HCT116 (cell line): ENCODE results near the gene EHMT1. TPM values are rescaled to one million over a fixed set of nuclear protein-coding genes. Genes with fewer than 3 reads are reported as not detected.

ENCODE experiments used
- ATAC-seq: fragments of 200-7000 bp; cut with Tn5 transposase; 2 replicates; pipeline ENCODE4 v1.9.1; 2020; ENCODE audit warnings: mild to moderate bottlenecking, moderate library complexity
- BruUV-seq: library from RNA; stranded (reverse); fragments of 400-500 nt; replicated peaks from 2 replicates; lab custom pipeline; 2021; lab: Mats Ljungman, UMichigan
- CTCF ChIA-PET: fragments of 300-600 bp; sonication (Branson Sonifier 250); formaldehyde crosslinking; loops from one replicate; lab custom pipeline; 2021; ENCODE audit warnings: antibody characterized with exemption; lab: Charles Lee
- POLR2A ChIA-PET: fragments of 300-600, 350-600 bp; sonication (Branson Sonifier 250); formaldehyde crosslinking; loops from one replicate; lab custom pipeline; 2021; ENCODE audit warnings: antibody characterized with exemption; lab: Charles Lee
- RAD21 ChIA-PET, 2 experiments: fragments of 300-600 bp; sonication (Branson Sonifier 250); formaldehyde crosslinking; loops; one replicate each; lab custom pipeline; 2023; ENCODE audit warnings: low total read pairs in 2 of 2; ENCODE audit not compliant: uncharacterized antibody in 2 of 2, unreplicated experiment in 2 of 2, low non-redundant PET in 1 of 2; lab: Charles Lee
- DNase-seq: peaks from one replicate; pipeline ENCODE4 v3.0.0-alpha.2; 2010; ENCODE audit warnings: low read depth, low spot score
- H2AFZ ChIP-seq: fragments of 200-600 bp; shearing (Covaris generic), sonication (generic); 2 replicates; pipeline ENCODE4 v1.6.1; 2017; ENCODE audit warnings: low read depth, mixed run types, mixed read lengths, antibody characterized with exemption, low read length; ENCODE audit not compliant: poor library complexity, severe bottlenecking
- H3K27ac ChIP-seq: 2 replicates; pipeline ENCODE4 v1.5.1; 2012; ENCODE audit warnings: low read depth, low read length
- H3K27me3 ChIP-seq: fragments of 200-600 bp; sonication (generic); 2 replicates; pipeline ENCODE4 v1.6.1; 2016; ENCODE audit warnings: mixed run types, low read length, mixed read lengths; ENCODE audit not compliant: insufficient read depth
- H3K36me3 ChIP-seq, 2 experiments: fragments of 200-500 bp in 1 of 2; fragments of 200-600 bp in 1 of 2; sonication (Bioruptor generic) in 1 of 2; sonication (generic) in 1 of 2; 2 replicates each; pipeline versions ENCODE4 v1.5.1 to v1.6.1; 2014 to 2016; ENCODE audit warnings: low read length in 2 of 2, inconsistent platforms in 1 of 2, mixed read lengths in 1 of 2, mixed run types in 1 of 2; ENCODE audit not compliant: insufficient read depth in 2 of 2, control insufficient read depth in 1 of 2
- H3K4me1 ChIP-seq, 2 experiments: fragments of 200-600 bp in 1 of 2; sonication (generic) in 1 of 2; 2 replicates each; pipeline versions ENCODE4 v1.5.1 to v1.6.1; 2012 to 2017; ENCODE audit warnings: low read length in 2 of 2, inconsistent platforms in 1 of 2, mild to moderate bottlenecking in 1 of 2, mixed read lengths in 1 of 2, mixed run types in 1 of 2, moderate library complexity in 1 of 2; ENCODE audit not compliant: insufficient read depth in 2 of 2, control insufficient read depth in 1 of 2
- H3K4me2 ChIP-seq: fragments of 200-600 bp; sonication (generic); 2 replicates; pipeline ENCODE4 v1.6.1; 2017; ENCODE audit warnings: mixed run types, low read length, mixed read lengths
- H3K4me3 ChIP-seq, 2 experiments: fragments of 200-600 bp in 1 of 2; sonication (generic) in 1 of 2; replicated peaks in 1 of 2; 2 replicates each; pipeline ENCODE4 v1.5.1; 2011 to 2016; ENCODE audit warnings: low read length in 2 of 2, control low read depth in 1 of 2, low read depth in 1 of 2, mild to moderate bottlenecking in 1 of 2, mixed read lengths in 1 of 2, mixed run types in 1 of 2
- H3K79me2 ChIP-seq: fragments of 200-600 bp; sonication (generic); 2 replicates; pipeline ENCODE4 v1.6.1; 2017; ENCODE audit warnings: mild to moderate bottlenecking, mixed run types, low read length, moderate library complexity, mixed read lengths; ENCODE audit not compliant: insufficient read depth
- H3K9ac ChIP-seq: fragments of 200-600 bp; sonication (generic); 2 replicates; pipeline ENCODE4 v1.6.1; 2016; ENCODE audit warnings: low read length, mixed read lengths
- H3K9me2 ChIP-seq: fragments of 200-600 bp; sonication (generic), shearing (Covaris generic); 2 replicates; pipeline ENCODE4 v1.6.1; 2017; ENCODE audit warnings: mixed run types, mild to moderate bottlenecking, moderate library complexity; ENCODE audit not compliant: insufficient read depth
- H3K9me3 ChIP-seq, 2 experiments: fragments of 200-500 bp in 1 of 2; fragments of 200-600 bp in 1 of 2; sonication (Bioruptor generic) in 1 of 2; sonication (generic) in 1 of 2; 2 replicates each; pipeline ENCODE4 v1.6.1; 2014 to 2017; ENCODE audit warnings: low read length in 2 of 2, mixed read lengths in 2 of 2, inconsistent platforms in 1 of 2, low read depth in 1 of 2, mild to moderate bottlenecking in 1 of 2, mixed run types in 1 of 2, moderate library complexity in 1 of 2; ENCODE audit not compliant: control insufficient read depth in 1 of 2, insufficient read depth in 1 of 2
- H4K20me1 ChIP-seq: fragments of 200-600 bp; sonication (generic), shearing (Covaris generic); 2 replicates; pipeline ENCODE4 v1.6.1; 2017; ENCODE audit warnings: mixed run types, mild to moderate bottlenecking, moderate library complexity; ENCODE audit not compliant: insufficient read depth
- ATF3 ChIP-seq: IDR thresholded peaks from 2 replicates; pipeline ENCODE4 v1.6.1; 2012
- CBX3 ChIP-seq: IDR thresholded peaks from 2 replicates; pipeline ENCODE4 v1.6.1; 2012; ENCODE audit warnings: low read depth
- CEBPB ChIP-seq: IDR thresholded peaks from 2 replicates; pipeline ENCODE4 v1.6.1; 2012; ENCODE audit warnings: low read depth
- CTCF ChIP-seq, 3 experiments: fragments of 200-600 bp in 1 of 3; sonication (generic) in 1 of 3; IDR thresholded peaks in 2 of 3; conservative IDR thresholded peaks in 1 of 3; 2 replicates each; pipeline ENCODE4 v1.5.1; 2012 to 2017; ENCODE audit warnings: low read depth in 2 of 3, low read length in 2 of 3, antibody characterized with exemption in 1 of 3, borderline replicate concordance in 1 of 3, control low read depth in 1 of 3, mild to moderate bottlenecking in 1 of 3, mixed read lengths in 1 of 3, mixed run types in 1 of 3, moderate library complexity in 1 of 3; ENCODE audit not compliant: insufficient read depth in 1 of 3
- ELF1 ChIP-seq: IDR thresholded peaks from 2 replicates; pipeline ENCODE4 v1.6.1; 2012; ENCODE audit warnings: low read depth, borderline replicate concordance
- EZH2 ChIP-seq: fragments of 200-600 bp; sonication (generic); IDR thresholded peaks from 2 replicates; pipeline ENCODE4 v1.6.1; 2017; ENCODE audit warnings: antibody characterized with exemption, mixed run types
- EZH2phosphoT487 ChIP-seq: fragments of 200-600 bp; IDR thresholded peaks from 2 replicates; pipeline ENCODE4 v1.6.1; 2018; ENCODE audit warnings: antibody characterized with exemption, borderline replicate concordance
- FOSL1 ChIP-seq: IDR thresholded peaks from 2 replicates; pipeline ENCODE4 v1.6.1; 2012; ENCODE audit warnings: low read depth
- JUND ChIP-seq: IDR thresholded peaks from 2 replicates; pipeline ENCODE4 v1.6.1; 2012
- POLR2A ChIP-seq: IDR thresholded peaks from 2 replicates; pipeline ENCODE4 v1.7.0; 2011; ENCODE audit warnings: borderline replicate concordance; ENCODE audit not compliant: insufficient read depth, insufficient read length; ENCODE audit errors: extremely low read depth
- POLR2AphosphoS5 ChIP-seq: IDR thresholded peaks from 2 replicates; pipeline ENCODE4 v1.6.1; 2011; ENCODE audit warnings: mild to moderate bottlenecking, low read depth, low read length, moderate library complexity
- RAD21 ChIP-seq: IDR thresholded peaks from 2 replicates; pipeline ENCODE4 v1.6.1; 2012; ENCODE audit warnings: low read depth, mild to moderate bottlenecking
- REST ChIP-seq: IDR thresholded peaks from 2 replicates; pipeline ENCODE4 v1.6.1; 2012; ENCODE audit warnings: low read depth
- SP1 ChIP-seq: IDR thresholded peaks from 2 replicates; pipeline ENCODE4 v1.6.1; 2012; ENCODE audit warnings: low read depth
- TCF7L2 ChIP-seq: IDR thresholded peaks from 2 replicates; pipeline ENCODE4 v1.7.0; 2011; ENCODE audit warnings: borderline replicate concordance, inconsistent platforms; ENCODE audit not compliant: insufficient read depth, insufficient read length; ENCODE audit errors: extremely low read depth
- YY1 ChIP-seq: IDR thresholded peaks from 2 replicates; pipeline ENCODE4 v1.6.1; 2011; ENCODE audit warnings: low read length, low read depth, moderate library complexity, mild to moderate bottlenecking; ENCODE audit not compliant: insufficient replicate concordance; ENCODE audit errors: extremely low read depth
- ZBTB33 ChIP-seq: IDR thresholded peaks from 2 replicates; pipeline ENCODE4 v1.6.1; 2011; ENCODE audit warnings: mild to moderate bottlenecking, low read length, moderate library complexity; ENCODE audit not compliant: insufficient replicate concordance; ENCODE audit errors: extremely low read depth
- ZFX ChIP-seq: fragments of 450-650 bp; IDR thresholded peaks from 2 replicates; pipeline ENCODE4 v1.6.1; 2017
- ZNF274 ChIP-seq: fragments of 200-500 bp; sonication (Bioruptor generic); IDR thresholded peaks from 2 replicates; pipeline ENCODE4 v1.6.1; 2014; ENCODE audit warnings: mild to moderate bottlenecking, low read depth, low read length, inconsistent platforms
- intact Hi-C: fragments of 100-400 bp; cut with micrococcal nuclease; formaldehyde crosslinking; loops from 2 replicates; pipeline ENCODE4 v1.10.0; 2022
- total RNA-seq: library from RNA; stranded (reverse); gene quantifications from one replicate; pipeline ENCODE4 v1.2.1, GENCODE V29; 2021; ENCODE audit not compliant: unreplicated experiment

Gene EHMT1
- total RNA-seq, 1 experiment from 2014 or later: 86.1 TPM

GRCh38 chr9:137665697-137666512 is 47.1 kb downstream of the EHMT1 start:
- no peaks in the 10 kb centered on the region for H3K9me3 ChIP-seq
- no peaks in the 10 kb centered on the region for H4K20me1 ChIP-seq
- intact Hi-C loops: no loop called here
- peaks cover 96% of the 10 kb centered on the region for H3K79me2 ChIP-seq
- ChIA-PET POLR2A (no interaction called here), RAD21 (no interaction called here), CTCF (no interaction called here)
- H3K4me1 ChIP-seq: no peaks in the 10 kb centered on the region
- no peak for ATAC-seq
- no peaks in the 10 kb centered on the region for H3K9me2 ChIP-seq
- H3K4me2 ChIP-seq: no peak overlapping the region
- BruUV-seq: no TSS peak
- peaks cover 0 to 3% of the 10 kb centered on the region in 2 experiments; a peak in 1 of 4 replicates for H3K36me3 ChIP-seq
- no peak overlapping the region for H3K4me3 ChIP-seq
- no peaks in the 10 kb centered on the region for H3K27me3 ChIP-seq
- H3K27ac ChIP-seq: no peak overlapping the region
- no peak overlapping the region for H3K9ac ChIP-seq
- no peak overlapping the region for H2AFZ ChIP-seq
- DNase-seq: no peak
- TF ChIP-seq FOSL1 (no peak), CBX3 (no peak), POLR2AphosphoS5 (no peak), POLR2A (no peak), EZH2phosphoT487 (no peak), YY1 (no peak), TCF7L2 (no peak), JUND (no peak), ATF3 (no peak), ZFX (no peak), CEBPB (no peak), SP1 (no peak), RAD21 (no peak), CTCF (IDR thresholded peaks at IDR 0.05 in 2 of 3, conservative IDR thresholded peaks at IDR 0.05 in 1 of 3; ENCODE audit: borderline replicate concordance in 1 of 3, insufficient read depth in 1 of 3, low read depth in 2 of 3, low read length in 2 of 3) (no peak), ZNF274 (no peak), REST (no peak), ZBTB33 (no peak), ELF1 (no peak), EZH2 (no peak)
